Caco-2 (cell line): ENCODE results near the gene SEPTIN10. TPM values are rescaled to one million over a fixed set of nuclear protein-coding genes. Genes with fewer than 3 reads are reported as not detected.
"Not testable (repeated sequence)": the region's sequence is repeated elsewhere in the genome, so short reads cannot be mapped to it uniquely, and the experiment has no call there.

ENCODE experiments used
- BruUV-seq: library from RNA; stranded (reverse); fragments of 400-500 nt; replicated peaks from 2 replicates; lab custom pipeline; 2021; lab: Mats Ljungman, UMichigan
- CTCF ChIA-PET: fragments of 300-600 bp; sonication (Branson Sonifier 250); formaldehyde crosslinking; loops from one replicate; lab custom pipeline; 2022; ENCODE audit warnings: antibody characterized with exemption; lab: Charles Lee
- POLR2A ChIA-PET: fragments of 300-600 bp; sonication (Branson Sonifier 250); formaldehyde crosslinking; loops from one replicate; lab custom pipeline; 2022; ENCODE audit warnings: antibody characterized with exemption; lab: Charles Lee
- DNase-seq, 2 experiments: peaks; one replicate each; pipeline versions ENCODE4 v3.0.0 to v3.0.0-alpha.2; 2020 to 2022
- H3K27me3 ChIP-seq: replicated peaks from 2 replicates; pipeline ENCODE4 v1.6.0; 2011; ENCODE audit warnings: low read length; ENCODE audit not compliant: control insufficient read depth, insufficient read depth
- H3K36me3 ChIP-seq: 2 replicates; pipeline ENCODE4 v1.5.1; 2011; ENCODE audit warnings: low read length; ENCODE audit not compliant: control insufficient read depth, insufficient read depth
- H3K4me1 ChIP-seq: fragments of 250-450 bp; sonication (Bioruptor Pico); 2 replicates; pipeline ENCODE4 v1.5.1; 2020; ENCODE audit warnings: mild to moderate bottlenecking
- H3K4me3 ChIP-seq: 2 replicates; pipeline ENCODE4 v1.5.1; 2011; ENCODE audit warnings: low read depth, mild to moderate bottlenecking, control low read depth, low read length
- H3K9me3 ChIP-seq: fragments of 250-450 bp; sonication (Bioruptor Pico); 2 replicates; pipeline ENCODE4 v1.5.1; 2020; ENCODE audit warnings: mild to moderate bottlenecking, moderate library complexity
- H3K27ac Mint-ChIP-seq: one replicate; pipeline ENCODE4 v1.8.0; 2022; ENCODE audit warnings: mixed read lengths; ENCODE audit not compliant: unreplicated experiment
- H3K27me3 Mint-ChIP-seq: one replicate; pipeline ENCODE4 v1.8.0; 2022; ENCODE audit warnings: mixed read lengths; ENCODE audit not compliant: insufficient read depth, unreplicated experiment
- H3K36me3 Mint-ChIP-seq: one replicate; pipeline ENCODE4 v1.8.0; 2022; ENCODE audit warnings: mild to moderate bottlenecking, mixed read lengths; ENCODE audit not compliant: insufficient read depth, unreplicated experiment
- H3K4me1 Mint-ChIP-seq: one replicate; pipeline ENCODE4 v1.8.0; 2022; ENCODE audit warnings: low read depth, mixed read lengths; ENCODE audit not compliant: unreplicated experiment
- H3K4me3 Mint-ChIP-seq: one replicate; pipeline ENCODE4 v1.8.0; 2022; ENCODE audit warnings: mild to moderate bottlenecking, moderate library complexity, mixed read lengths; ENCODE audit not compliant: unreplicated experiment
- H3K9me3 Mint-ChIP-seq: one replicate; pipeline ENCODE4 v1.8.0; 2022; ENCODE audit warnings: mixed read lengths; ENCODE audit not compliant: unreplicated experiment
- intact Hi-C: fragments of 100-400 bp; cut with micrococcal nuclease; formaldehyde crosslinking; loops from one replicate; pipeline ENCODE4 v1.10.0; 2022; ENCODE audit not compliant: unreplicated experiment
- total RNA-seq: library from RNA; stranded (reverse); gene quantifications from 2 replicates; pipeline ENCODE4 v1.2.3, GENCODE V29; 2022
- TF ChIP-seq, protein P1 (sequence below), 2 experiments: fragments of 200-600 bp in 1 of 2; IDR thresholded peaks; 1 replicate in 1 of 2; 2 replicates in 1 of 2; pipeline versions ENCODE4 v1.5.1 to v1.8.0; 2011 to 2022; ENCODE audit warnings: antibody characterized with exemption in 1 of 2, control low read depth in 1 of 2, inconsistent platforms in 1 of 2, low read depth in 1 of 2, low read length in 1 of 2, mild to moderate bottlenecking in 1 of 2, moderate library complexity in 1 of 2; ENCODE audit not compliant: insufficient read depth in 1 of 2, severe bottlenecking in 1 of 2, unreplicated experiment in 1 of 2

SEPTIN10 gene
- total RNA-seq, 1 experiment from 2014 or later = 83.7 TPM

- no peak overlapping the region for H3K4me3 ChIP-seq
- Mint-ChIP-seq H3K27me3 (no peaks in the 10 kb centered on the region), H3K9me3 (no peaks in the 10 kb centered on the region), H3K27ac (no peak overlapping the region), H3K36me3 (peaks cover 15% of the 10 kb centered on the region), H3K4me1 (no peaks in the 10 kb centered on the region), H3K4me3 (no peak overlapping the region)
- CTCF ChIA-PET = no interaction called here
- no peaks in the 10 kb centered on the region for H3K9me3 ChIP-seq
- POLR2A ChIA-PET = interaction anchor here (0.6 kb wide), 1 partner anchor 32 kb away, joined by 3 read pairs; no protein-coding TSS in a partner anchor
- intact Hi-C loops = no loop called here
- BruUV-seq = no TSS peak
- H3K36me3 ChIP-seq = no peaks in the 10 kb centered on the region
- no peaks in the 10 kb centered on the region for H3K27me3 ChIP-seq
- DNase-seq = no peak
- TF ChIP-seq, protein P1, sequence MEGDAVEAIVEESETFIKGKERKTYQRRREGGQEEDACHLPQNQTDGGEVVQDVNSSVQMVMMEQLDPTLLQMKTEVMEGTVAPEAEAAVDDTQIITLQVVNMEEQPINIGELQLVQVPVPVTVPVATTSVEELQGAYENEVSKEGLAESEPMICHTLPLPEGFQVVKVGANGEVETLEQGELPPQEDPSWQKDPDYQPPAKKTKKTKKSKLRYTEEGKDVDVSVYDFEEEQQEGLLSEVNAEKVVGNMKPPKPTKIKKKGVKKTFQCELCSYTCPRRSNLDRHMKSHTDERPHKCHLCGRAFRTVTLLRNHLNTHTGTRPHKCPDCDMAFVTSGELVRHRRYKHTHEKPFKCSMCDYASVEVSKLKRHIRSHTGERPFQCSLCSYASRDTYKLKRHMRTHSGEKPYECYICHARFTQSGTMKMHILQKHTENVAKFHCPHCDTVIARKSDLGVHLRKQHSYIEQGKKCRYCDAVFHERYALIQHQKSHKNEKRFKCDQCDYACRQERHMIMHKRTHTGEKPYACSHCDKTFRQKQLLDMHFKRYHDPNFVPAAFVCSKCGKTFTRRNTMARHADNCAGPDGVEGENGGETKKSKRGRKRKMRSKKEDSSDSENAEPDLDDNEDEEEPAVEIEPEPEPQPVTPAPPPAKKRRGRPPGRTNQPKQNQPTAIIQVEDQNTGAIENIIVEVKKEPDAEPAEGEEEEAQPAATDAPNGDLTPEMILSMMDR (IDR thresholded peaks at IDR 0.05; ENCODE audit: insufficient read depth in 1 of 2, low read depth in 1 of 2, low read length in 1 of 2, severe bottlenecking in 1 of 2, unreplicated experiment in 1 of 2) = no peak
- H3K4me1 ChIP-seq = no peaks in the 10 kb centered on the region; the same call in 1 of the 2 replicates
Measured at GRCh38 chr2:109582928-109583895, 30.6 kb downstream of the SEPTIN10 start.

- H3K9me3 Mint-ChIP-seq, H3K4me1 Mint-ChIP-seq, H3K36me3 ChIP-seq, intact Hi-C loops, H3K4me3 Mint-ChIP-seq, POLR2A ChIA-PET, H3K4me1 ChIP-seq, H3K27me3 Mint-ChIP-seq, DNase-seq, H3K4me3 ChIP-seq, H3K27ac Mint-ChIP-seq, BruUV-seq, H3K9me3 ChIP-seq, H3K27me3 ChIP-seq: not testable (repeated sequence)
- H3K36me3 Mint-ChIP-seq = peaks cover 12% of the 10 kb centered on the region
- CTCF ChIA-PET = interaction anchor here (0.7 kb wide), 1 partner anchor 278 kb away, joined by 11 read pairs; no protein-coding TSS in a partner anchor
Measured at GRCh38 chr2:109577630-109578029, 36.1 kb downstream of the SEPTIN10 start.

DNA sequence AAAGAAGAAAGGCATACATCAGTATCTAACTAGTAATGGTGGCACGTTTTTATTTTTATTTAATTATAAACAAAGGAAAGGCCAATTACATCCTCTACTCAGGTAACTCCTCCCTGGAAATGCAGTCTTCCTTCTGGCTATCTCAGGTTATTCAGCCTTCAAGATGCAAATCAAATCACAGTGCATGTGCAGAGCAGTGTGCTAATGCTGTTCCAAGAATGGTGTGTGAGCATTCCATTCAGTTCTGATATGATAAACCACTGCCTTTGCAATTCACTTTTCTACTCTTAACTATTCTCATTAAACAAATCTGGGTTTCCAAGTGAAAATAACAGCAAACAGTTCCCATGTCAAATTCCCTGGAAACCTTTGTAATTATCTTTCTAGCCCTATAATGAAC is 38.4 kb downstream of the SEPTIN10 start:
- Histone ChIP-seq H3K27me3 (no peaks in the 10 kb centered on the region), H3K4me1 (no peaks in the 10 kb centered on the region), H3K36me3 (no peaks in the 10 kb centered on the region), H3K4me3 (no peak overlapping the region), H3K9me3 (no peaks in the 10 kb centered on the region)
- TF ChIP-seq, protein P1 (IDR thresholded peaks at IDR 0.05; ENCODE audit: insufficient read depth in 1 of 2, low read depth in 1 of 2, low read length in 1 of 2, severe bottlenecking in 1 of 2, unreplicated experiment in 1 of 2) = no peak
- intact Hi-C loops = no loop called here
- ChIA-PET CTCF (no interaction called here), POLR2A (no interaction called here)
- Mint-ChIP-seq H3K27me3 (no peaks in the 10 kb centered on the region), H3K4me1 (peaks cover 8% of the 10 kb centered on the region), H3K9me3 (no peaks in the 10 kb centered on the region), H3K27ac (no peak overlapping the region), H3K36me3 (peaks cover 12% of the 10 kb centered on the region), H3K4me3 (no peak overlapping the region)
- no peak for DNase-seq
- no TSS peak for BruUV-seq
